ACHN (cell line): ENCODE results near the gene NTNG1.
A peak's percentile ranks its signal among the peaks of the same experiment; 100 is the strongest.

Experiments
- DNase-seq: peaks from one replicate; pipeline ENCODE4 v3.0.0-alpha.2; 2015
- in situ Hi-C: cut with HindIII; loops from 2 replicates; pipeline ENCODE4 v1.10.0; 2017; ENCODE audit warnings: low sequenced_read_pairs, low pct_ligation_motif_present, low pct_unique_long_range_greater_than_20kb

The NTNG1 gene

GRCh38 chr1:107501081-107501605 lies 360.3 kb downstream of the NTNG1 start:
- no peak for DNase-seq
- in situ Hi-C loops, result no loop called here

DNA sequence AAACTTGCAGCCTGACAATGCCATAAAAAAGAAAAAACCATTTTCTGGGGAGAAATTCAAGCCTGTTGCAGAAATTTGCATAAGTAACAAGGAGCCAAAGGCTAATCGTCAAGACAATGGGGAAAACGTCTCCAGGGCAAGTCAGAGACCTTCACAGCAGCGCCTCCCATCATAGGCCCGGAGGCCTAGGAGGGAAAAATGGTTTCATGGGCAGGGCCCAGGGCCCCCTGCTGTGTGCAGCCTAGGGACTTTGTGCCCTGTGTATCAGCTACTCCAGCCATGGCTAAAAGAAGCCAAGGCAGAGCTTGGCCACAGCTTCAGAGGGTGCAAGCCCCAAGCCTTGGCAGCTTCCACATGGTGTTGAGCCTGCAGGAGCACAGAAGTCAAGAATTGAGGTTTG lies 369.5 kb downstream of the NTNG1 start:
- in situ Hi-C loops, result no loop called here
- DNase-seq, result no peak

DNA sequence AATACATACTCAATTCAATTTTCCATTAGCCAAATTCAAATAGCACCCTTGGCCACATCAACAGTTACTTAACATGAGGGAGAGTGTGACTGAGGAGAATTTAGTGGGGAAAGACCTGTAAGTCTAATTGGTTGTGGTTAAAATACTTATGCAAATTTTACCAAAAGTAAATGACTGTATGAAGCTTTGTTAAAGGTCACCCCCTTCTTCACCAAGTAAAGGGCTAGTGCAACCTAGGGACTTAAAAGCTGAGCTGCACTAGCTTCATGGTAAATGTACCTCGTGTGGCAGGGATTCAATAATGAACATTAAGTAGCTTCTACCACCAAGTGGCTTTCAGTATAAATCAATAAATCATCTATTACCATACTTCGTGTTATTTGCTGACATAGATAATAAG lies 372.0 kb downstream of the NTNG1 start:
- no peak for DNase-seq
- in situ Hi-C loops, result no loop called here

GRCh38 chr1:107514841-107515240 lies 374.0 kb downstream of the NTNG1 start:
- in situ Hi-C loops, result no loop called here
- no peak for DNase-seq

- DNase-seq, result no peak
- in situ Hi-C loops, result no loop called here
Measured at GRCh38 chr1:107515702-107516101, 374.9 kb downstream of the NTNG1 start.

DNA sequence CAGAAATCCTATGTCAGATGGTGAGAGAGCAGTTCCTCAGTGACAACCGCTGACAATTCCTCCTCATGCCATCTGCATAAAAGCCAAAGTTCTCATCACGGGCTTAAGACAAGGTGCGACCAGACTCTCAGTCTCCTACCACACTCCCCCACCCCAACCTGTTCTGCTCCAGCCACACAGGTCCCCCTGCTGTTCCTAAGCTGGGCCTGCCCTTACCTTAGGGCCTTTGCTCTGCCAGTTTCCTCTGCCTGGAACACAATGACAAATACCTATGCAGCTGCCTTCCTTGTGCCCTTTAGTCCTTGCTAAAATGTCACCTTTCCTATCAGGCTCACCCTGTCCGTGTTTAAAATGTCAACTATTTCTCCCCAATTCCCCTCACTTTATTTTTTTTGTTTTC lies 382.2 kb downstream of the NTNG1 start:
- in situ Hi-C loops, result no loop called here
- DNase-seq, result no peak

GRCh38 chr1:107523736-107524135 lies 382.9 kb downstream of the NTNG1 start:
- in situ Hi-C loops, result no loop called here
- DNase-seq, result no peak

GRCh38 chr1:107524301-107524700 lies 383.5 kb downstream of the NTNG1 start:
- DNase-seq, result no peak
- in situ Hi-C loops, result no loop called here

DNA sequence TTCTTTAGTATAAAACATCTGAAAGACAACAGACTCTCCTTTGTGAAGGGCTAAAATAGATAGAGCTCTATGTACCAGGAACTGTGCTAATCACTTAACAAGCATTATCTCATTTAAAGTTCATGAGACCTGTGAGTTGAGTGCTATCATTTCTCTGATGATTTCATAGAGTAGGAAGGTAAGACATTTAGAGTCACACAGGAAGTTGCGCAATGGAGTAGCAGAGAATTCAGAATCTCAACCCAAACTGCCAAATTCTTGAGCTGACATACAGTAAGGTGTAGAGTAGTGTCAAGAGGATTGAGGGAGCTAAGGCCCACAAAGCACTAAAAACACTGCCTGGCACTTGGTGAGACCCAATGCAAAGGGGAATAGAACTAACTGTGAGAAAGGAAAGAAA lies 384.3 kb downstream of the NTNG1 start:
- no peak for DNase-seq
- in situ Hi-C loops, result no loop called here

DNA sequence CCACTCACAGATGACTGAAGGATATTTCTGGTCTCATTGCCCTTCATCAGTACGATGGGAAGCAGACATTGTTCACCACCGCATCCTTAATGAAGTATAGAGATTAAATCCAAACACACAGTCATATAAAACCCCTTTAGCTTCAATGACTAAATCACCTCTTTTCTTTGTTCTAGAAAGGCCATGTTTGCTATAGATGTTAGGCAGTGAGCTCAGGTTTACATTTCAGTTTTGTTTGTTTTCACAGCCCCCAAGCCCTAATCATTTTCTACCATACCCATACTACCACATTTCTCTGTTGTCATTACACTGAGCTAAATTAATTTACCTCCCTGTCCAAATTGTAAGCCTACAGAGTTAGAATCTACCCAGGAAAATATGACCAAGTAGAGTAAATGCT lies 385.1 kb downstream of the NTNG1 start:
- no peak for DNase-seq
- in situ Hi-C loops, result no loop called here

GRCh38 chr1:107526524-107527198 lies 385.8 kb downstream of the NTNG1 start:
- no peak for DNase-seq
- in situ Hi-C loops, result no loop called here

- in situ Hi-C loops, result no loop called here
- peak; percentile 53 for DNase-seq
Measured at GRCh38 chr1:107529511-107530149, 388.8 kb downstream of the NTNG1 start.

GRCh38 chr1:107530543-107530942 lies 389.7 kb downstream of the NTNG1 start:
- no peak for DNase-seq
- in situ Hi-C loops, result no loop called here

GRCh38 chr1:107531065-107531908 lies 390.4 kb downstream of the NTNG1 start:
- in situ Hi-C loops, result no loop called here

DNA sequence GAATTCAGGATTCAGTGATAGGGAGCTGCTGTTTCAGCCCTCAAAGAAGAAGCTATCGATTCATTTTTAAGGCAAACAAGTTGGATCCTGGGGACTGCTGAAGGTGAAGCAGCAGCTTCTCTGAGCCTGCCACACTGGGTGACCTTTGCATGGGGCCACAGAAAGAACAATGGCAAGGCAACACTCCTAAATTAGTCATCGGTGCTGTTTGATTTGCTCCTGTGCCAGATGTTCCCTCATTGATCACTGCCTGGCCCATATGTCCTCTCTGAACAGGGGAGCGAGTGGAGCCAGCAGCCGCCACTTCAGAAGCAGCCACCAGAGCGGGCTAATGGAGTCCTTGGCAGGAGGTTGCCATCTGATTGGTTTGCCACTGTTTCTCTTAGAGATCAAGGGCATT lies 391.5 kb downstream of the NTNG1 start:
- DNase-seq, result no peak
- in situ Hi-C loops, result no loop called here

More at GRCh38 chr1:107531065-107531908, 390.4 kb downstream of the NTNG1 start:
- DNase-seq, result no peak
